IMR-90 (cell line): ENCODE data around the gene PAQR4. TPM values are rescaled to one million over a fixed set of nuclear protein-coding genes. Genes with fewer than 3 reads are reported as not detected.

Experiments used
- ATAC-seq: fragments of 200-7000 bp; cut with Tn5 transposase; 2 replicates; pipeline ENCODE4 v1.9.1; 2020; ENCODE audit warnings: low read depth, mild to moderate bottlenecking, moderate library complexity
- BruUV-seq: library from RNA; stranded (reverse); fragments of 400-500 nt; replicated peaks from 2 replicates; lab custom pipeline; 2021; lab: Mats Ljungman, UMichigan
- CTCF ChIA-PET: fragments of 300-600 bp; formaldehyde crosslinking; extraction: SDS; loops from one replicate; lab custom pipeline; 2021; ENCODE audit warnings: antibody characterized with exemption; lab: Yijun Ruan, JAX
- POLR2A ChIA-PET: fragments of 300-600 bp; sonication (Branson Sonifier 250); formaldehyde crosslinking; loops from one replicate; lab custom pipeline; 2022; ENCODE audit warnings: antibody characterized with exemption; ENCODE audit not compliant: unreplicated experiment; lab: Charles Lee
- DNase-seq: peaks from one replicate; pipeline ENCODE4 v3.0.0; 2013
- H2AFZ ChIP-seq: replicated peaks from 2 replicates; pipeline ENCODE3; 2013; ENCODE audit warnings: low read length, mild to moderate bottlenecking; ENCODE audit not compliant: poor library complexity
- H2AK5ac ChIP-seq: 2 replicates; pipeline ENCODE4 v1.6.1; 2013; ENCODE audit warnings: low read depth, low read length, inconsistent platforms
- H2AK9ac ChIP-seq: replicated peaks from 2 replicates; pipeline ENCODE3; 2013; ENCODE audit warnings: mild to moderate bottlenecking, low read depth, low read length, moderate library complexity; ENCODE audit not compliant: poor library complexity
- H2BK120ac ChIP-seq: 2 replicates; pipeline ENCODE4 v1.6.1; 2013; ENCODE audit warnings: low read depth, low read length, inconsistent platforms
- H2BK15ac ChIP-seq: 3 replicates; pipeline ENCODE4 v1.6.1; 2013; ENCODE audit warnings: low read depth, low read length, inconsistent platforms
- H2BK20ac ChIP-seq: 2 replicates; pipeline ENCODE4 v1.6.1; 2013; ENCODE audit warnings: low read depth, mild to moderate bottlenecking, inconsistent platforms, low read length, moderate library complexity
- H2BK5ac ChIP-seq: 2 replicates; pipeline ENCODE4 v1.6.1; 2013; ENCODE audit warnings: mild to moderate bottlenecking, low read depth, low read length, inconsistent platforms; ENCODE audit not compliant: poor library complexity, severe bottlenecking
- H3K14ac ChIP-seq: replicated peaks from 2 replicates; pipeline ENCODE4 v1.6.1; 2013; ENCODE audit warnings: low read depth, low read length, inconsistent platforms
- H3K18ac ChIP-seq: 2 replicates; pipeline ENCODE4 v1.6.1; 2013; ENCODE audit warnings: low read depth, low read length, control low read depth
- H3K23ac ChIP-seq: 2 replicates; pipeline ENCODE4 v1.6.1; 2013; ENCODE audit warnings: low read depth, low read length, inconsistent platforms
- H3K27ac ChIP-seq: 2 replicates; pipeline ENCODE4 v1.5.1; 2013; ENCODE audit warnings: mild to moderate bottlenecking, control low read depth, low read length; ENCODE audit not compliant: insufficient read depth
- H3K27me3 ChIP-seq: 2 replicates; pipeline ENCODE4 v1.6.1; 2013; ENCODE audit warnings: low read length; ENCODE audit not compliant: control insufficient read depth, insufficient read depth
- H3K36me3 ChIP-seq: 2 replicates; pipeline ENCODE4 v1.6.1; 2013; ENCODE audit warnings: low read length, mixed read lengths; ENCODE audit not compliant: control insufficient read depth, insufficient read depth
- H3K4ac ChIP-seq: 2 replicates; pipeline ENCODE4 v1.6.1; 2013; ENCODE audit warnings: low read depth, low read length, inconsistent platforms
- H3K4me1 ChIP-seq: 2 replicates; pipeline ENCODE4 v1.6.1; 2013; ENCODE audit warnings: low read length, mixed read lengths; ENCODE audit not compliant: control insufficient read depth, insufficient read depth
- H3K4me2 ChIP-seq: 2 replicates; pipeline ENCODE4 v1.6.1; 2013; ENCODE audit warnings: low read depth, mild to moderate bottlenecking, control low read depth, low read length, moderate library complexity
- H3K4me3 ChIP-seq: 2 replicates; pipeline ENCODE4 v1.5.1; 2013; ENCODE audit warnings: low read depth, mild to moderate bottlenecking, control low read depth, low read length, moderate library complexity; ENCODE audit not compliant: insufficient read depth
- H3K56ac ChIP-seq: 2 replicates; pipeline ENCODE4 v1.6.1; 2013; ENCODE audit warnings: low read length, inconsistent platforms; ENCODE audit not compliant: insufficient read depth; ENCODE audit errors: extremely low read depth
- H3K79me1 ChIP-seq, 2 experiments: 2 replicates each; pipeline ENCODE4 v1.6.1; 2013; ENCODE audit warnings: low read length in 2 of 2, inconsistent platforms in 1 of 2, low read depth in 1 of 2
- H3K9ac ChIP-seq: 2 replicates; pipeline ENCODE4 v1.6.1; 2013; ENCODE audit warnings: low read depth, low read length, control low read depth
- H3K9me1 ChIP-seq: 2 replicates; pipeline ENCODE4 v1.6.1; 2013; ENCODE audit warnings: low read length, inconsistent platforms; ENCODE audit not compliant: insufficient read depth
- H3K9me3 ChIP-seq: 2 replicates; pipeline ENCODE4 v1.6.1; 2013; ENCODE audit warnings: low read length; ENCODE audit not compliant: control insufficient read depth, insufficient read depth
- H4K20me1 ChIP-seq: 2 replicates; pipeline ENCODE4 v1.6.1; 2013; ENCODE audit warnings: low read length, inconsistent platforms; ENCODE audit not compliant: insufficient read depth
- H4K5ac ChIP-seq: 2 replicates; pipeline ENCODE4 v1.6.1; 2013; ENCODE audit warnings: mild to moderate bottlenecking, low read depth, low read length, control low read depth
- H4K8ac ChIP-seq, 2 experiments: 2 replicates each; pipeline ENCODE4 v1.6.1; 2013; ENCODE audit warnings: low read depth in 2 of 2, low read length in 2 of 2, control low read depth in 1 of 2, inconsistent platforms in 1 of 2
- H4K91ac ChIP-seq: 2 replicates; pipeline ENCODE4 v1.6.1; 2013; ENCODE audit warnings: low read depth, low read length, inconsistent platforms; ENCODE audit not compliant: insufficient read depth
- BHLHE40 ChIP-seq: fragments of 150-350 bp; IDR thresholded peaks from 2 replicates; pipeline ENCODE4 v1.6.1; 2016; ENCODE audit warnings: mild to moderate bottlenecking, low read depth, low read length
- CEBPB ChIP-seq: IDR thresholded peaks from 2 replicates; pipeline ENCODE4 v1.6.1; 2012; ENCODE audit warnings: low read depth, low read length, improper control_type of control experiment
- CHD1 ChIP-seq: IDR thresholded peaks from 2 replicates; pipeline ENCODE4 v1.6.1; 2012; ENCODE audit warnings: low read depth, low read length, improper control_type of control experiment
- CTCF ChIP-seq: conservative IDR thresholded peaks from 2 replicates; pipeline ENCODE4 v1.5.1; 2012; ENCODE audit warnings: mild to moderate bottlenecking, low read depth, low read length, improper control_type of control experiment
- ELK1 ChIP-seq: fragments of 150-350 bp; IDR thresholded peaks from 2 replicates; pipeline ENCODE4 v1.6.1; 2016; ENCODE audit warnings: low read depth, mild to moderate bottlenecking, low read length, moderate library complexity, borderline replicate concordance
- FOS ChIP-seq: fragments of 150-350 bp; IDR thresholded peaks from 2 replicates; pipeline ENCODE4 v1.6.1; 2016; ENCODE audit warnings: low read depth, low read length
- MAFK ChIP-seq: IDR thresholded peaks from 2 replicates; pipeline ENCODE4 v1.6.1; 2012; ENCODE audit warnings: low read depth, low read length, improper control_type of control experiment
- MAZ ChIP-seq: IDR thresholded peaks from 2 replicates; pipeline ENCODE4 v1.6.1; 2012; ENCODE audit warnings: low read depth, mild to moderate bottlenecking, low read length, improper control_type of control experiment, moderate library complexity, borderline replicate concordance
- MXI1 ChIP-seq: IDR thresholded peaks from 2 replicates; pipeline ENCODE4 v1.6.1; 2012; ENCODE audit warnings: low read depth, mild to moderate bottlenecking, low read length, moderate library complexity, borderline replicate concordance
- NFE2L2 ChIP-seq: fragments of 150-350 bp; IDR thresholded peaks from 2 replicates; pipeline ENCODE4 v1.6.1; 2016; ENCODE audit warnings: low read depth, mild to moderate bottlenecking, low read length
- POLR2A ChIP-seq: IDR thresholded peaks from 2 replicates; pipeline ENCODE4 v1.6.1; 2012; ENCODE audit warnings: mild to moderate bottlenecking, low read depth, low read length
- RAD21 ChIP-seq: IDR thresholded peaks from 2 replicates; pipeline ENCODE4 v1.6.1; 2012; ENCODE audit warnings: low read length, improper control_type of control experiment
- RCOR1 ChIP-seq: IDR thresholded peaks from 2 replicates; pipeline ENCODE4 v1.6.1; 2012; ENCODE audit warnings: mild to moderate bottlenecking, low read length, improper control_type of control experiment; ENCODE audit not compliant: insufficient replicate concordance
- RFX5 ChIP-seq: IDR thresholded peaks from 2 replicates; pipeline ENCODE4 v1.8.0; 2012; ENCODE audit warnings: low read depth, mild to moderate bottlenecking, low read length, moderate library complexity
- SMC3 ChIP-seq: fragments of 150-350 bp; IDR thresholded peaks from 2 replicates; pipeline ENCODE4 v1.6.1; 2016; ENCODE audit warnings: low read depth, mild to moderate bottlenecking, antibody characterized with exemption, low read length, moderate library complexity
- USF2 ChIP-seq: fragments of 150-350 bp; IDR thresholded peaks from 2 replicates; pipeline ENCODE4 v1.6.1; 2017; ENCODE audit warnings: mild to moderate bottlenecking, antibody characterized with exemption, low read length, low read depth
- WGBS, 2 experiments: methylation state at CpG; one replicate each; pipeline versions ENCODE4 v1.1.5 to v1.1.7; 2013; ENCODE audit warnings: missing lambda C conversion rate in 2 of 2; ENCODE audit not compliant: insufficient read length in 1 of 2; ENCODE audit errors: extremely low coverage in 2 of 2; 5-methylcytosine and 5-hydroxymethylcytosine counted together
- dilution Hi-C: fragments of 300-500 bp; cut with HindIII; formaldehyde crosslinking; loops from one replicate; pipeline ENCODE4 v1.14.3; 2018; ENCODE audit warnings: low sequenced_read_pairs; ENCODE audit not compliant: unreplicated experiment
- in situ Hi-C: fragments of 300-500 bp; cut with MboI; formaldehyde crosslinking; loops from 3 replicates; pipeline ENCODE4 v1.14.3; 2019; ENCODE audit warnings: low sequenced_read_pairs, inconsistent platforms, mixed read lengths
- intact Hi-C: fragments of 100-400 bp; cut with micrococcal nuclease; formaldehyde crosslinking; loops from 2 replicates; pipeline ENCODE4 v1.10.0; 2022
- polyA plus RNA-seq, 3 experiments: library from polyadenylated mRNA; depleted of rRNA; stranded (reverse); fragments of >200 nt; gene quantifications; 2 replicates each; pipeline ENCODE4 v1.2.3, GENCODE V29; 2012; ENCODE audit warnings: low replicate concordance in 1 of 3
- total RNA-seq: library from RNA; depleted of rRNA; stranded (reverse); fragments of >200 nt; gene quantifications from 2 replicates; pipeline ENCODE4 v1.2.3, GENCODE V29; 2012

The PAQR4 gene
- total and polyA plus RNA-seq, 2 of the 4 experiments (the other 2 are of a cell fraction) = 2.2 to 10.0 TPM

DNA sequence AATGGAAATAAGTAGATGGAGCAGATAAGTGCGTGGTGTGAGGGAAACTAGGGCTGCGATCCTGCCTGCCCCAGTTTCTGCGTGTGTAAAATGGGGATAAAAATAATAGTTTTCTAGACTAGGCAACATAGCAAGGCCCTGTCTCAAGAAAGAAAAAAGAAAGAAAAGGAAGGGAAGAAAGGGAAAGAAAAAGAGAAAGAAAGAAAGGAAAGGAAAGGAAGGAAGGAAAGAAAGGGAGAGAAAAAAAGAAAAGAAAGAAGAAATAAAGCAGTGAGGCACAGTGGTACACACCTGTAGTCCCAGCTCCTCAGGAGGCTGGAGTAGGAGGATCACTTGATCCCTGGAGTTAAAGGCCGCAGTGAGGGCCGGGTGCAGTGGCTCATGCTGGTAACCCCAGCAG lies 13.3 kb downstream of the PAQR4 start:
- no CpG with 5 or more reads among the region's 5 CpGs for WGBS, 2 experiments
- POLR2A ChIA-PET = no interaction called here
- dilution Hi-C loops = no loop called here

More for the DNA sequence above, 13.3 kb downstream of the PAQR4 start:
- Histone ChIP-seq H3K27me3 (peaks cover 1% of the 10 kb centered on the region; the same call in 1 of the 2 replicates), H3K18ac (no peak overlapping the region), H3K14ac (no peak overlapping the region), H2BK120ac (no peak overlapping the region), H4K5ac (no peak overlapping the region), H3K23ac (no peak overlapping the region), H3K4ac (no peak overlapping the region), H3K4me2 (no peak overlapping the region), H3K79me1 (peaks cover 14 to 18% of the 10 kb centered on the region in 2 experiments), H4K91ac (no peak overlapping the region), H3K9ac (no peak overlapping the region), H3K9me1 (0 out of 2 replicates have a peak, but pooled peaks cover 4% of the 10 kb centered on the region), H2BK20ac (no peak overlapping the region), H3K4me3 (no peak overlapping the region), H2AFZ (no peak overlapping the region), H2BK15ac (no peak overlapping the region), H3K27ac (no peak overlapping the region), H3K9me3 (no peaks in the 10 kb centered on the region), H4K8ac (no peak overlapping the region), H4K20me1 (no peaks in the 10 kb centered on the region), H3K4me1 (peaks cover 6% of the 10 kb centered on the region), H3K56ac (no peak overlapping the region), H2AK9ac (no peak overlapping the region), H2AK5ac (no peak overlapping the region), H2BK5ac (no peak overlapping the region), H3K36me3 (no peaks in the 10 kb centered on the region)
- no peak for DNase-seq
- intact Hi-C loops (no loop called here), in situ Hi-C loops (no loop called here)
- TF ChIP-seq CHD1 = no peak
- no peak for TF ChIP-seq RCOR1
- TF ChIP-seq NFE2L2 = no peak
- no peak for TF ChIP-seq RFX5
- no peak for TF ChIP-seq ELK1
- no peak for TF ChIP-seq MXI1
- no peak for TF ChIP-seq BHLHE40
- no peak for TF ChIP-seq SMC3
- TF ChIP-seq MAFK = no peak
- no peak for TF ChIP-seq USF2
- TF ChIP-seq CEBPB = no peak
- no peak for TF ChIP-seq FOS
- TF ChIP-seq POLR2A = no peak
- no peak for TF ChIP-seq CTCF
- no peak for TF ChIP-seq RAD21
- no peak for TF ChIP-seq MAZ
- no peak for ATAC-seq
- BruUV-seq = no TSS peak
- CTCF ChIA-PET = no interaction called here
